ENCODE data around the gene NLGN4X. TPM values are rescaled to one million over a fixed set of nuclear protein-coding genes. Genes with fewer than 3 reads are reported as not detected.

The NLGN4X gene
- total RNA-seq, 2 experiments from 2014 or later, result not detected

- Mint-ChIP-seq H3K9me3 (no peaks in the 10 kb centered on the region), H3K4me3 (no peak overlapping the region), H3K27me3 (no peaks in the 10 kb centered on the region), H3K4me1 (ENCODE audit: low read depth) (no peaks in the 10 kb centered on the region), H3K27ac (no peak overlapping the region), H3K36me3 (no peaks in the 10 kb centered on the region)
- POLR2A ChIA-PET, result no interaction called here
- DNase-seq, result no peak
- CTCF ChIA-PET, result no interaction called here
- intact Hi-C loops (cut with micrococcal nuclease), result no loop called here
Observed at GRCh38 chrX:5876984-5877596, 351.6 kb downstream of the NLGN4X start.

GRCh38 chrX:5870238-5870637, 358.4 kb downstream of the NLGN4X start:
- Mint-ChIP-seq H3K9me3 (peaks cover 3% of the 10 kb centered on the region), H3K27ac (no peak overlapping the region), H3K36me3 (no peaks in the 10 kb centered on the region), H3K4me3 (no peak overlapping the region), H3K27me3 (no peaks in the 10 kb centered on the region), H3K4me1 (ENCODE audit: low read depth) (no peaks in the 10 kb centered on the region)
- POLR2A ChIA-PET, result no interaction called here
- intact Hi-C loops (cut with micrococcal nuclease), result no loop called here
- no peak for DNase-seq
- CTCF ChIA-PET, result no interaction called here

GRCh38 chrX:5869786-5870185, 358.9 kb downstream of the NLGN4X start:
- Mint-ChIP-seq H3K27ac (no peak overlapping the region), H3K4me1 (ENCODE audit: low read depth) (no peaks in the 10 kb centered on the region), H3K27me3 (no peaks in the 10 kb centered on the region), H3K4me3 (no peak overlapping the region), H3K9me3 (peaks cover 3% of the 10 kb centered on the region), H3K36me3 (no peaks in the 10 kb centered on the region)
- CTCF ChIA-PET, result no interaction called here
- intact Hi-C loops (cut with micrococcal nuclease), result no loop called here
- DNase-seq, result no peak
- POLR2A ChIA-PET, result no interaction called here

GRCh38 chrX:5867778-5868177, 360.9 kb downstream of the NLGN4X start:
- DNase-seq, result no peak

GRCh38 chrX:5857232-5857631, 371.4 kb downstream of the NLGN4X start:
- H3K9me3 Mint-ChIP-seq, result no peaks in the 10 kb centered on the region
- POLR2A ChIA-PET, result no interaction called here
- H3K4me1 Mint-ChIP-seq (ENCODE audit: low read depth), result no peaks in the 10 kb centered on the region
- CTCF ChIA-PET, result no interaction called here
- no peak overlapping the region for H3K4me3 Mint-ChIP-seq
- H3K36me3 Mint-ChIP-seq, result no peaks in the 10 kb centered on the region
- no peak for DNase-seq
- no peak overlapping the region for H3K27ac Mint-ChIP-seq
- H3K27me3 Mint-ChIP-seq, result no peaks in the 10 kb centered on the region
- intact Hi-C loops (cut with micrococcal nuclease), result no loop called here

More at GRCh38 chrX:5867778-5868177, 360.9 kb downstream of the NLGN4X start:
- H3K27me3 Mint-ChIP-seq, result no peaks in the 10 kb centered on the region
- H3K36me3 Mint-ChIP-seq, result no peaks in the 10 kb centered on the region
- H3K9me3 Mint-ChIP-seq, result peaks cover 3% of the 10 kb centered on the region
- ChIA-PET CTCF (no interaction called here), POLR2A (no interaction called here)
- no peak overlapping the region for H3K27ac Mint-ChIP-seq
- no peak overlapping the region for H3K4me3 Mint-ChIP-seq
- H3K4me1 Mint-ChIP-seq (ENCODE audit: low read depth), result no peaks in the 10 kb centered on the region
- intact Hi-C loops (cut with micrococcal nuclease), result no loop called here

- Mint-ChIP-seq H3K9me3 (no peaks in the 10 kb centered on the region), H3K4me3 (no peak overlapping the region), H3K4me1 (ENCODE audit: low read depth) (no peaks in the 10 kb centered on the region), H3K27me3 (no peaks in the 10 kb centered on the region), H3K36me3 (no peaks in the 10 kb centered on the region), H3K27ac (no peak overlapping the region)
- DNase-seq, result no peak
- ChIA-PET POLR2A (no interaction called here), CTCF (no interaction called here)
- intact Hi-C loops (cut with micrococcal nuclease), result no loop called here
Observed at GRCh38 chrX:5852941-5853340, 375.7 kb downstream of the NLGN4X start.

GRCh38 chrX:5842601-5843000, 386.1 kb downstream of the NLGN4X start:
- intact Hi-C loops (cut with micrococcal nuclease), result no loop called here
- ChIA-PET POLR2A (no interaction called here), CTCF (no interaction called here)
- no peaks in the 10 kb centered on the region for H3K27me3 Mint-ChIP-seq
- no peaks in the 10 kb centered on the region for H3K36me3 Mint-ChIP-seq
- no peak overlapping the region for H3K27ac Mint-ChIP-seq
- no peak overlapping the region for H3K4me3 Mint-ChIP-seq
- DNase-seq, result no peak
- no peaks in the 10 kb centered on the region for H3K9me3 Mint-ChIP-seq
- no peaks in the 10 kb centered on the region for H3K4me1 Mint-ChIP-seq (ENCODE audit: low read depth)
